Bronchial epithelial cell (primary cell): Measurements from ENCODE around the gene REM1. TPM values are rescaled to one million over a fixed set of nuclear protein-coding genes. Genes with fewer than 3 reads are reported as not detected.
"Not testable (repeated sequence)": the region's sequence is repeated elsewhere in the genome, so short reads cannot be mapped to it uniquely, and the experiment has no call there.

Experiments
- DNase-seq: peaks from one replicate; pipeline ENCODE4 v3.0.0-alpha.2; 2010; ENCODE audit warnings: low read depth
- FAIRE-seq: peaks from 2 replicates; lab custom pipeline; 2011; peaks lifted over from hg19 to GRCh38; lab: Jason Lieb, UNC
- H3K27me3 ChIP-seq: 2 replicates; pipeline ENCODE4 v1.5.1; 2011; ENCODE audit warnings: low read length; ENCODE audit not compliant: control insufficient read depth, insufficient read depth
- H3K36me3 ChIP-seq: 2 replicates; pipeline ENCODE4 v1.5.1; 2011; ENCODE audit warnings: low read length; ENCODE audit not compliant: control insufficient read depth, insufficient read depth
- H3K4me3 ChIP-seq: 2 replicates; pipeline ENCODE4 v1.5.1; 2011; ENCODE audit warnings: mild to moderate bottlenecking, low read depth, low read length, control low read depth
- CTCF ChIP-seq: IDR thresholded peaks from 2 replicates; pipeline ENCODE4 v1.5.1; 2011; ENCODE audit warnings: mild to moderate bottlenecking, moderate library complexity, low read length, control low read depth, inconsistent platforms; ENCODE audit not compliant: insufficient read depth, severe bottlenecking
- total RNA-seq: library from RNA; depleted of rRNA; stranded (reverse); fragments of >200 nt; gene quantifications from 2 replicates; pipeline ENCODE4 v1.2.1, GENCODE V29; 2014

The REM1 gene, protein sequence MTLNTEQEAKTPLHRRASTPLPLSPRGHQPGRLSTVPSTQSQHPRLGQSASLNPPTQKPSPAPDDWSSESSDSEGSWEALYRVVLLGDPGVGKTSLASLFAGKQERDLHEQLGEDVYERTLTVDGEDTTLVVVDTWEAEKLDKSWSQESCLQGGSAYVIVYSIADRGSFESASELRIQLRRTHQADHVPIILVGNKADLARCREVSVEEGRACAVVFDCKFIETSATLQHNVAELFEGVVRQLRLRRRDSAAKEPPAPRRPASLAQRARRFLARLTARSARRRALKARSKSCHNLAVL
- total RNA-seq, result not detected in 2 replicates

DNA sequence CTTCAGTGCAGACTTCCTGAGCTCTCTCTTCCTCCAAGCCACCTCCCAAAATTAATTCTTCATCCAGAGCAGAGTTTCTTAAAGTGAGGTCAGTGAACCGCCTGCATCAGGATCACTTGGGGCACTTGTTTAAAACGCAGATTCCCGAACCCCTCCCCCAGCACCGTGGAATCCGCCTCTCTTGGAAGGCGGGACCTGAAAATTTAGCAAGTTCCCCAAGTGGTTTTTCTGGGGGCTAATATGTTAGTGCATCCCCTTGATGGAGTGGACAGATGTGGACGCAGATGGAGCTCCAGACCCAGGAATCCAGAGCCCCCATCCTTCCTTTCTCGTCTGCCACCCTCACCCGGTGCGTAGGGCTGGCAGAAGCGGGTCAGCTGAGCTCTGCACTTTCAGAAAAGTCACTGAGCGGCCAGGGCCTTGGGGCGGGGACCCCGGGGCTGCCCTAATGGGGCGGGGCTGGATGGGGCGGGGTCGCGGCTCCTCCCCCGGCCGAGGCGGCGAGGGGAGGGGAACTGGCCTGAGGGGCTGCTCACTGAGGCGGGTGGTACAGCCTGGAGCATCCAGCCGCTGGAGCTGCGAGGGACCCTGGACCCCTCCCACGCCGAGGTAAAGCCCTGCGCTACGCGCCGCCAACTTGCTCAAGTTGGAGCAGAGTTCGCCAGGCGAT, at the start of gene REM1, which contains the start of gene DEFB124:
Gene REM1 (plus strand): TSS at position 531 of the 670 bp plus-strand sequence. CDS start 1,158 bp downstream, outside the sequence.
Gene DEFB124 (minus strand): TSS at position 370 of the 670 bp plus-strand sequence. CDS start 2,114 bp downstream, outside the sequence.
- Histone ChIP-seq H3K4me3 (no peak within 1 kb of the TSS), H3K36me3 (no peaks in the 10 kb centered on the region), H3K27me3 (peaks cover 4% of the 10 kb centered on the region)
- no peak for DNase-seq
- no peak for TF ChIP-seq CTCF
- FAIRE-seq, result no peak

- DNase-seq, result no peak
- Histone ChIP-seq H3K4me3 (no peak overlapping the region), H3K36me3 (no peaks in the 10 kb centered on the region), H3K27me3 (no peaks in the 10 kb centered on the region)
- no peak for TF ChIP-seq CTCF
- FAIRE-seq, result no peak
Measured at GRCh38 chr20:31425797-31426196, 49.3 kb upstream of the REM1 start.

GRCh38 chr20:31426891-31427551, 48.1 kb upstream of the REM1 start:
- not testable (repeated sequence) for FAIRE-seq, H3K27me3 ChIP-seq, DNase-seq, H3K36me3 ChIP-seq, H3K4me3 ChIP-seq

- H3K36me3 ChIP-seq, DNase-seq, H3K27me3 ChIP-seq, H3K4me3 ChIP-seq, FAIRE-seq: not testable (repeated sequence)
Measured at GRCh38 chr20:31427576-31427975, 47.5 kb upstream of the REM1 start.

GRCh38 chr20:31430568-31431115, 44.4 kb upstream of the REM1 start:
- Histone ChIP-seq H3K36me3 (no peaks in the 10 kb centered on the region), H3K27me3 (no peaks in the 10 kb centered on the region), H3K4me3 (no peak overlapping the region)
- FAIRE-seq (no peak), DNase-seq (no peak)
- no peak for TF ChIP-seq CTCF

DNA sequence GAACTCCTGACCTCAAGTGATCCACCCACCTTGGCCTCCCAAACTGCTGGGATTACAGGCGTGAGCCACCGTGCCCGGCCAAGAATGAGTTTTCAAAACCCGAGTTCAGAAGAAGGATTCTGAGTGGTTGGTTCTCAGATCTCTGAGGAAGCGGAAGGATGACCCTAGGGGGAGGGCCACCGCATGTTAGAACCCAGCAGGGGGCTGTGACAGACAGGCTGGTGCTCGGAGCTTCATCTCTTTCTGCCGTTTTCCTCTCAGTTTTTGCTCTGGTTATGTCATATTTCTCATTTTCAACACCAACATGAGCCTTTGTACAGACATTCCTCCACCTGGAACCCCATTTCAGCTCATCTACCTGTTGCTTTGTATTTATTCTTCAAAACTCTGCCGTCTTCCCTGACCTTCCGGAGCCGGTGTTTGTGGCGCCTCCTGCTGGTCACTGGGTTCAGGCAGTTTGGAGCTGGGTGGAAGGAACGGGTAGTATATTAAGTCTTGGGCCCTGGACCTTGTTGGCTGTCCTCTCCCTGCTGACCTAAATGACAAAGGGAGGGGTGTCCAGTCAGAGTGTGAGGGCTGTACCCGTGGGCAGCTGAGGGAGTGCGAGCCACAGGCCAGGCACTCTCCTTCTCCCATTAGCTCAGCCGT, 35.0 kb upstream of the REM1 start, which contains the start of gene DEFB123:
Gene DEFB123 (plus strand): TSS at position 621 of the 648 bp plus-strand sequence. CDS start 67 bp downstream, outside the sequence.
- no peak within 1 kb of the TSS for H3K4me3 ChIP-seq
- no peaks in the 10 kb centered on the region for H3K27me3 ChIP-seq
- DNase-seq, result no peak
- FAIRE-seq, result no peak
- no peaks in the 10 kb centered on the region for H3K36me3 ChIP-seq
- no peak for TF ChIP-seq CTCF
